HepG2 (cell line): ENCODE data around the gene GPR39. TPM values are rescaled to one million over a fixed set of nuclear protein-coding genes. Genes with fewer than 3 reads are reported as not detected.

Source experiments
- ATAC-seq: fragments of 200-7000 bp; cut with Tn5 transposase; 3 replicates; pipeline ENCODE4 v1.9.1; 2020; ENCODE audit warnings: mild to moderate bottlenecking, moderate library complexity
- BruUV-seq: library from RNA; stranded (reverse); fragments of 400-500 nt; replicated peaks from 2 replicates; lab custom pipeline; 2021; lab: Mats Ljungman, UMichigan
- CTCF ChIA-PET: fragments of 300-600 bp; formaldehyde crosslinking; extraction: SDS; loops from one replicate; lab custom pipeline; 2021; ENCODE audit warnings: low total read pairs, inconsistent platforms, low intra/inter-chr PET ratio; lab: Yijun Ruan, JAX
- POLR2A ChIA-PET: fragments of 350-600 bp; sonication (Branson Sonifier 250); formaldehyde crosslinking; loops from one replicate; lab custom pipeline; 2020; ENCODE audit warnings: antibody characterized with exemption, inconsistent platforms; lab: Yijun Ruan, JAX
- DNase-seq: peaks from one replicate; pipeline ENCODE4 v3.0.0-alpha.2; 2015; ENCODE audit warnings: low spot score
- FAIRE-seq: peaks from 3 replicates; lab custom pipeline; 2011; peaks lifted over from hg19 to GRCh38; lab: Jason Lieb, UNC
- H2AFZ ChIP-seq: one replicate; pipeline ENCODE4 v1.6.1; 2011; ENCODE audit warnings: low read length, inconsistent platforms
- H3K27ac ChIP-seq: fragments of 300-600 bp; 3 replicates; pipeline ENCODE4 v1.8.0; 2011; ENCODE audit warnings: mixed run types, mild to moderate bottlenecking, mixed read lengths, low read length, inconsistent platforms; ENCODE audit not compliant: insufficient read depth; ENCODE audit errors: extremely low read length
- H3K27me3 ChIP-seq, 2 experiments: fragments of 200-600 bp in 1 of 2; 2 replicates in 1 of 2; 3 replicates in 1 of 2; pipeline versions ENCODE4 v1.6.0 to v1.8.0; 2011; ENCODE audit warnings: low read length in 2 of 2, mild to moderate bottlenecking in 2 of 2, moderate library complexity in 2 of 2, inconsistent platforms in 1 of 2; ENCODE audit not compliant: insufficient read depth in 2 of 2, control insufficient read depth in 1 of 2
- H3K36me3 ChIP-seq, 2 experiments: fragments of 200-600 bp in 1 of 2; replicated peaks in 1 of 2; 2 replicates in 1 of 2; 3 replicates in 1 of 2; pipeline versions ENCODE4 v1.5.1 to v1.8.0; 2011; ENCODE audit warnings: low read length in 2 of 2, inconsistent platforms in 1 of 2; ENCODE audit not compliant: insufficient read depth in 2 of 2, control insufficient read depth in 1 of 2
- H3K4me1 ChIP-seq: 2 replicates; pipeline ENCODE4 v1.5.1; 2012; ENCODE audit warnings: low read length, inconsistent platforms; ENCODE audit not compliant: insufficient read depth
- H3K4me2 ChIP-seq: 2 replicates; pipeline ENCODE4 v1.6.0; 2011; ENCODE audit warnings: low read depth, low read length, inconsistent platforms
- H3K4me3 ChIP-seq, 3 experiments: fragments of 200-600 bp in 1 of 3; sonication (generic), shearing (Covaris generic) in 1 of 3; replicated peaks in 1 of 3; 2 replicates each; pipeline ENCODE4 v1.5.1; 2011 to 2016; ENCODE audit warnings: low read length in 3 of 3, inconsistent platforms in 2 of 3, low read depth in 2 of 3, mild to moderate bottlenecking in 2 of 3, control low read depth in 1 of 3, mixed read lengths in 1 of 3; ENCODE audit not compliant: insufficient read depth in 1 of 3
- H3K79me2 ChIP-seq: one replicate; pipeline ENCODE4 v1.6.1; 2011; ENCODE audit warnings: low read length, inconsistent platforms; ENCODE audit not compliant: insufficient read depth
- H3K9ac ChIP-seq: 2 replicates; pipeline ENCODE4 v1.6.0; 2011; ENCODE audit warnings: mild to moderate bottlenecking, low read depth, low read length, inconsistent platforms; ENCODE audit not compliant: insufficient read depth
- H3K9me3 ChIP-seq: 2 replicates; pipeline ENCODE4 v1.5.1; 2012; ENCODE audit warnings: mild to moderate bottlenecking, low read length
- H4K20me1 ChIP-seq: 2 replicates; pipeline ENCODE4 v1.6.0; 2011; ENCODE audit warnings: inconsistent platforms, mild to moderate bottlenecking, low read length, moderate library complexity; ENCODE audit not compliant: insufficient read depth
- HOXA7 ChIP-seq: sonication (generic); formaldehyde crosslinking; IDR thresholded peaks from 2 replicates; pipeline ENCODE4 v1.8.1; 2022; ENCODE audit warnings: mild to moderate bottlenecking, missing genetic modification reagents, moderate library complexity
- KLF15 ChIP-seq: sonication (generic); formaldehyde crosslinking; IDR thresholded peaks from 2 replicates; pipeline ENCODE4 v1.8.1; 2023; ENCODE audit warnings: borderline replicate concordance, mild to moderate bottlenecking, inconsistent platforms, missing genetic modification reagents, mixed read lengths
- MYPOP ChIP-seq: sonication (generic); formaldehyde crosslinking; IDR thresholded peaks from 2 replicates; pipeline ENCODE4 v1.8.1; 2023; ENCODE audit warnings: mild to moderate bottlenecking, moderate library complexity, missing genetic modification reagents
- PCBP2 ChIP-seq: fragments of 200-400 bp; formaldehyde crosslinking; optimal IDR thresholded peaks from 2 replicates; pipeline ENCODE3; 2018; ENCODE audit warnings: low read length, low read depth; ENCODE audit not compliant: poor library complexity, severe bottlenecking
- STAG1 ChIP-seq: sonication (generic); formaldehyde crosslinking; IDR thresholded peaks from 2 replicates; pipeline ENCODE4 v1.4.0; 2020; ENCODE audit warnings: missing genetic modification reagents
- USF2 ChIP-seq, 2 experiments: sonication (generic) in 1 of 2; formaldehyde crosslinking in 1 of 2; IDR thresholded peaks; 2 replicates each; pipeline versions ENCODE4 v1.5.1 to v1.6.1; 2011 to 2020; ENCODE audit warnings: borderline replicate concordance in 1 of 2, low read depth in 1 of 2, low read length in 1 of 2, mild to moderate bottlenecking in 1 of 2, missing genetic modification reagents in 1 of 2, moderate library complexity in 1 of 2
- ZNF17 ChIP-seq: sonication (generic); formaldehyde crosslinking; IDR thresholded peaks from 2 replicates; pipeline ENCODE4 v1.5.0; 2020; ENCODE audit warnings: mild to moderate bottlenecking, missing genetic modification reagents
- ZNF329 ChIP-seq: sonication (generic); formaldehyde crosslinking; IDR thresholded peaks from 2 replicates; pipeline ENCODE4 v1.9.0; 2021; ENCODE audit warnings: low read depth, mild to moderate bottlenecking, missing genetic modification reagents
- ZNF34 ChIP-seq: sonication (generic); formaldehyde crosslinking; IDR thresholded peaks from 2 replicates; pipeline ENCODE4 v1.4.0; 2020; ENCODE audit warnings: mild to moderate bottlenecking, missing genetic modification reagents, borderline replicate concordance
- ZNF652 ChIP-seq: IDR thresholded peaks from 2 replicates; pipeline ENCODE4 v1.6.1; 2016; ENCODE audit warnings: low read depth, borderline replicate concordance
- ZNF703 ChIP-seq: sonication (generic); formaldehyde crosslinking; IDR thresholded peaks from 2 replicates; pipeline ENCODE4 v1.5.1; 2020; ENCODE audit warnings: missing genetic modification reagents, mild to moderate bottlenecking, moderate library complexity, borderline replicate concordance
- ZNF800 ChIP-seq: sonication (generic); formaldehyde crosslinking; IDR thresholded peaks from 2 replicates; pipeline ENCODE4 v1.4.0; 2020; ENCODE audit warnings: missing genetic modification reagents
- WGBS: methylation state at CpG from one replicate; pipeline ENCODE4 v1.1.6; 2017; ENCODE audit warnings: low lambda C conversion rate; 5-methylcytosine and 5-hydroxymethylcytosine counted together
- in situ Hi-C: cut with HindIII; loops from 2 replicates; pipeline ENCODE4 v1.10.0; 2017; ENCODE audit warnings: low pct_unique_long_range_greater_than_20kb; ENCODE audit not compliant: extremely low pct_ligation_motif_present
- intact Hi-C: fragments of 100-400 bp; cut with micrococcal nuclease; formaldehyde crosslinking; loops from one replicate; pipeline ENCODE4 v1.10.0; 2022; ENCODE audit not compliant: unreplicated experiment
- polyA plus RNA-seq, 8 experiments: library from polyadenylated mRNA; depleted of rRNA in 3 of 8; stranded (reverse) in 7 of 8; unstranded in 1 of 8; fragments of >200 nt; fragmentation: Illumina TruSeq in 4 of 8; extraction: Trizol in 4 of 8; gene quantifications; 2 replicates each; pipeline versions ENCODE4 v1.2.1 to v1.2.3, GENCODE V29; 2011 to 2016; ENCODE audit warnings: low read depth in 4 of 8, missing spikeins in 1 of 8, mixed read lengths in 1 of 8; ENCODE audit not compliant: insufficient read depth in 1 of 8
- total RNA-seq, 5 experiments: library from RNA; depleted of rRNA; stranded (reverse); fragments of >200 nt; fragmentation: Illumina TruSeq; extraction: Trizol; gene quantifications; 2 replicates each; pipeline ENCODE4 v1.2.3, GENCODE V29; 2016; ENCODE audit warnings: low read depth in 1 of 5

The GPR39 gene
- total and polyA plus RNA-seq, 2 of the 13 experiments (the other 11 are each of a cell fraction or from before 2014, with no cell fraction given): 0.16 to 0.62 TPM

- Histone ChIP-seq H3K4me2 (no peak overlapping the region), H3K4me3 (no peak overlapping the region), H3K9ac (no peak overlapping the region), H3K4me1 (no peaks in the 10 kb centered on the region), H3K79me2 (no peaks in the 10 kb centered on the region), H4K20me1 (no peaks in the 10 kb centered on the region), H3K36me3 (no peaks in the 10 kb centered on the region), H2AFZ (no peak overlapping the region), H3K9me3 (0 out of 2 replicates have a peak, but pooled peaks cover 10% of the 10 kb centered on the region), H3K27ac (no peak overlapping the region), H3K27me3 (no peaks in the 10 kb centered on the region)
- intact Hi-C loops (no loop called here), in situ Hi-C loops (no loop called here)
- TF ChIP-seq STAG1 (CRISPR knock-in tag): no peak
- TF ChIP-seq MYPOP: no peak
- no peak for TF ChIP-seq KLF15
- no peak for TF ChIP-seq ZNF329 (CRISPR knock-in tag)
- no peak for TF ChIP-seq ZNF34
- TF ChIP-seq ZNF703: no peak
- FAIRE-seq (no peak), ATAC-seq (no peak), DNase-seq (no peak)
- 41% methylated on average over 2 of the region's 2 CpGs for WGBS
- ChIA-PET POLR2A (no interaction called here), CTCF (no interaction called here)
- BruUV-seq: no TSS peak
Observed at GRCh38 chr2:132560562-132560961, 144.0 kb downstream of the GPR39 start.

GRCh38 chr2:132562245-132562644 lies 145.6 kb downstream of the GPR39 start:
- ChIA-PET CTCF (no interaction called here), POLR2A (no interaction called here)
- intact Hi-C loops: no loop called here
- no peak overlapping the region for H2AFZ ChIP-seq
- no peaks in the 10 kb centered on the region for H3K79me2 ChIP-seq
- DNase-seq: no peak
- WGBS: 2% methylated on average over 4 of the region's 4 CpGs
- no peak overlapping the region for H3K4me3 ChIP-seq
- no peak overlapping the region for H3K4me2 ChIP-seq
- no peaks in the 10 kb centered on the region for H4K20me1 ChIP-seq
- in situ Hi-C loops: no loop called here
- no peak for ATAC-seq
- BruUV-seq: no TSS peak
- no peaks in the 10 kb centered on the region for H3K4me1 ChIP-seq
- H3K27me3 ChIP-seq: no peaks in the 10 kb centered on the region
- FAIRE-seq: no peak
- H3K36me3 ChIP-seq: no peaks in the 10 kb centered on the region
- no peak overlapping the region for H3K27ac ChIP-seq
- no peak overlapping the region for H3K9ac ChIP-seq
- 0 out of 2 replicates have a peak, but pooled peaks cover 10% of the 10 kb centered on the region for H3K9me3 ChIP-seq
- TF ChIP-seq ZNF17 (CRISPR knock-in tag) (no peak), PCBP2 (no peak), ZNF652 (CRISPR knock-in tag) (no peak), ZNF800 (no peak), USF2 (IDR thresholded peaks at IDR 0.05; ENCODE audit: low read depth, low read length) (no peak), USF2 (CRISPR knock-in tag; IDR thresholded peaks at IDR 0.05; ENCODE audit: borderline replicate concordance) (no peak), HOXA7 (CRISPR knock-in tag) (no peak)
